GM19397 (cell line): ENCODE measurements around the gene CNTLN.
"Not testable (repeated sequence)": the region's sequence is repeated elsewhere in the genome, so short reads cannot be mapped to it uniquely, and the experiment has no call there.

Experiments
- ATAC-seq: cut with Tn5 transposase; IDR thresholded peaks from one replicate; pipeline ENCODE4 v1.9.1; 2021; ENCODE audit warnings: mild to moderate bottlenecking, moderate library complexity; ENCODE audit not compliant: unreplicated experiment

CNTLN gene

GRCh38 chr9:17397166-17397728, 262.4 kb downstream of the CNTLN start:
- not testable (repeated sequence) for ATAC-seq

- ATAC-seq: no peak
Measured at GRCh38 chr9:17398350-17398749, 263.5 kb downstream of the CNTLN start.

- no peak for ATAC-seq
Measured at GRCh38 chr9:17401858-17402257, 267.0 kb downstream of the CNTLN start.

- no peak for ATAC-seq
Measured at GRCh38 chr9:17402309-17402708, 267.5 kb downstream of the CNTLN start.

GRCh38 chr9:17403539-17403938, 268.7 kb downstream of the CNTLN start:
- ATAC-seq: no peak

- ATAC-seq: no peak
Measured at GRCh38 chr9:17414986-17415385, 280.1 kb downstream of the CNTLN start.

- ATAC-seq: no peak
Measured at GRCh38 chr9:17422994-17423680, 288.3 kb downstream of the CNTLN start.

- ATAC-seq: no peak
Measured at GRCh38 chr9:17423681-17424011, 288.8 kb downstream of the CNTLN start.

GRCh38 chr9:17425384-17425783, 290.5 kb downstream of the CNTLN start:
- ATAC-seq: no peak

GRCh38 chr9:17433526-17433925, 298.7 kb downstream of the CNTLN start:
- ATAC-seq: no peak

- no peak for ATAC-seq
Measured at GRCh38 chr9:17436854-17437253, 302.0 kb downstream of the CNTLN start.

GRCh38 chr9:17437813-17438212, 303.0 kb downstream of the CNTLN start:
- no peak for ATAC-seq

GRCh38 chr9:17445126-17445525, 310.3 kb downstream of the CNTLN start:
- not testable (repeated sequence) for ATAC-seq

GRCh38 chr9:17453751-17454150, 318.9 kb downstream of the CNTLN start:
- ATAC-seq: no peak

GRCh38 chr9:17462869-17463464, 328.1 kb downstream of the CNTLN start:
- ATAC-seq: no peak

- no peak for ATAC-seq
Measured at GRCh38 chr9:17470036-17470813, 335.4 kb downstream of the CNTLN start.

- ATAC-seq: no peak
Measured at GRCh38 chr9:17472126-17472525, 337.3 kb downstream of the CNTLN start.

- peak; percentile 72 for ATAC-seq
Measured at GRCh38 chr9:17476401-17476800, 341.6 kb downstream of the CNTLN start.

GRCh38 chr9:17477816-17478215, 343.0 kb downstream of the CNTLN start:
- ATAC-seq: no peak

- ATAC-seq: no peak
Measured at GRCh38 chr9:17480966-17481365, 346.1 kb downstream of the CNTLN start.

- no peak for ATAC-seq
Measured at GRCh38 chr9:17481565-17481964, 346.7 kb downstream of the CNTLN start.

- ATAC-seq: no peak
Measured at GRCh38 chr9:17484906-17485305, 350.1 kb downstream of the CNTLN start.
